Astrocyte of the cerebellum (primary cell): Measurements from ENCODE around the gene NR2F1-AS1.

Source experiments
- DNase-seq: peaks from one replicate; pipeline ENCODE4 v3.0.0-alpha.2; 2011; ENCODE audit warnings: low read depth
- H3K4me3 ChIP-seq: 2 replicates; pipeline ENCODE4 v1.5.1; 2011; ENCODE audit warnings: mild to moderate bottlenecking, low read depth, low read length, moderate library complexity
- CTCF ChIP-seq: IDR thresholded peaks from 2 replicates; pipeline ENCODE4 v1.5.1; 2012; ENCODE audit warnings: low read length, low read depth, moderate library complexity, mild to moderate bottlenecking; ENCODE audit errors: missing control alignments
- in situ Hi-C: cut with HindIII; loops from 2 replicates; pipeline ENCODE4 v1.10.0; 2017; ENCODE audit warnings: low sequenced_read_pairs

Gene NR2F1-AS1

GRCh38 chr5:93384995-93385394, 196.0 kb downstream of the NR2F1-AS1 start:
- in situ Hi-C loops = no loop called here
- no peak for DNase-seq
- no peak for TF ChIP-seq CTCF
- H3K4me3 ChIP-seq = no peak overlapping the region

GRCh38 chr5:93384026-93384425, 197.0 kb downstream of the NR2F1-AS1 start:
- DNase-seq = no peak
- TF ChIP-seq CTCF = no peak
- in situ Hi-C loops = no loop called here
- no peak overlapping the region for H3K4me3 ChIP-seq

- in situ Hi-C loops = no loop called here
- TF ChIP-seq CTCF = no peak
These were observed 198.7 kb downstream of the NR2F1-AS1 start for GRCh38 chr5:93382188-93382825.

GRCh38 chr5:93381057-93381456, 200.0 kb downstream of the NR2F1-AS1 start:
- no peak overlapping the region for H3K4me3 ChIP-seq
- DNase-seq = no peak
- in situ Hi-C loops = no loop called here
- TF ChIP-seq CTCF = no peak

More at GRCh38 chr5:93382188-93382825, 198.7 kb downstream of the NR2F1-AS1 start:
- DNase-seq = no peak
- H3K4me3 ChIP-seq = no peak overlapping the region

GRCh38 chr5:93378073-93378472, 202.9 kb downstream of the NR2F1-AS1 start:
- no peak for TF ChIP-seq CTCF
- in situ Hi-C loops = no loop called here
- no peak overlapping the region for H3K4me3 ChIP-seq
- DNase-seq = peak; percentile 62

- no peak for DNase-seq
- in situ Hi-C loops = no loop called here
- no peak for TF ChIP-seq CTCF
These were observed 209.1 kb downstream of the NR2F1-AS1 start for GRCh38 chr5:93371893-93372292.

More at GRCh38 chr5:93371893-93372292, 209.1 kb downstream of the NR2F1-AS1 start:
- H3K4me3 ChIP-seq = no peak overlapping the region
